GM10266 (cell line): ENCODE measurements around the gene GRHL1.

Source experiments
- DNase-seq: peaks from one replicate; pipeline ENCODE4 v3.0.0; 2012; ENCODE audit errors: extremely low spot score
- CTCF ChIP-seq: IDR thresholded peaks from 2 replicates; pipeline ENCODE4 v1.5.1; 2012; ENCODE audit warnings: mild to moderate bottlenecking, low read depth; ENCODE audit not compliant: control insufficient read depth, insufficient read depth; ENCODE audit errors: missing control alignments

GRHL1 gene

GRCh38 chr2:10038716-10039115 is 87.2 kb downstream of the GRHL1 start:
- DNase-seq, result no peak
- TF ChIP-seq CTCF, result no peak

- TF ChIP-seq CTCF, result no peak
- no peak for DNase-seq
Observed at GRCh38 chr2:10039658-10040410, 88.3 kb downstream of the GRHL1 start.

GRCh38 chr2:10041711-10042110 is 90.2 kb downstream of the GRHL1 start:
- no peak for DNase-seq
- no peak for TF ChIP-seq CTCF

GRCh38 chr2:10042301-10043161 is 91.0 kb downstream of the GRHL1 start:
- TF ChIP-seq CTCF, result no peak
- DNase-seq, result no peak

- DNase-seq, result peak; percentile 90
- no peak for TF ChIP-seq CTCF
Observed at GRCh38 chr2:10043256-10043905, 91.9 kb downstream of the GRHL1 start, which contains the start of gene KLF11. Gene KLF11 (plus strand): TSS chr2:10043550. CDS start chr2:10043717, 167 bp downstream.

GRCh38 chr2:10043906-10044601 is 92.6 kb downstream of the GRHL1 start:
- no peak for TF ChIP-seq CTCF
- peak; percentile 89 for DNase-seq
